ENCODE data around the gene MPDZ. TPM values are rescaled to one million over a fixed set of nuclear protein-coding genes. Genes with fewer than 3 reads are reported as not detected.

The MPDZ gene
- total RNA-seq, 1 experiment from 2014 or later, result 46.7 TPM

GRCh38 chr9:13295556-13295955 lies 16.1 kb upstream of the MPDZ start:
- Histone ChIP-seq H3K4ac (ENCODE audit: low read depth, low read length) (no peak overlapping the region), H3K23me2 (ENCODE audit: insufficient read length, low read depth, low read length, poor library complexity, severe bottlenecking) (no peaks in the 10 kb centered on the region), H2AFZ (ENCODE audit: low read length) (no peak overlapping the region), H3K4me1 (ENCODE audit: insufficient read depth, low read length) (no peaks in the 10 kb centered on the region), H3K79me1 (ENCODE audit: insufficient read depth, low read depth, low read length, poor library complexity, severe bottlenecking) (no peaks in the 10 kb centered on the region), H2BK12ac (ENCODE audit: insufficient read length, low read depth, low read length) (no peak overlapping the region), H3K56ac (ENCODE audit: insufficient read length, low read depth, low read length) (no peak overlapping the region), H3K4me2 (ENCODE audit: insufficient read depth, insufficient read length, low read length) (no peak overlapping the region), H3K18ac (ENCODE audit: insufficient read length, low read depth, low read length) (no peak overlapping the region), H4K91ac (ENCODE audit: insufficient read length, low read depth, low read length) (no peak overlapping the region), H2BK20ac (ENCODE audit: low read depth, low read length, poor library complexity, severe bottlenecking) (no peak overlapping the region), H4K8ac (replicated peaks; ENCODE audit: insufficient read length, low read depth, low read length) (no peak overlapping the region), H3K23ac (ENCODE audit: insufficient read length, low read depth, low read length) (no peak overlapping the region), H4K20me1 (ENCODE audit: control insufficient read depth, insufficient read depth, insufficient read length) (no peaks in the 10 kb centered on the region), H4K5ac (ENCODE audit: insufficient read length, low read depth, low read length) (no peak overlapping the region), H3K27ac (ENCODE audit: insufficient read length, low read depth, low read length) (no peak overlapping the region), H3T11ph (ENCODE audit: low read length) (no peak overlapping the region), H3K27me3 (ENCODE audit: insufficient read depth, low read length) (no peaks in the 10 kb centered on the region), H2BK5ac (ENCODE audit: insufficient read length, low read length) (no peak overlapping the region), H3K14ac (ENCODE audit: insufficient read depth, low read length) (no peak overlapping the region), H3K79me2 (ENCODE audit: insufficient read depth, low read length) (no peaks in the 10 kb centered on the region), H3K9me3 (ENCODE audit: control insufficient read depth, low read depth, low read length) (no peaks in the 10 kb centered on the region), H2BK15ac (ENCODE audit: low read depth, low read length) (no peak overlapping the region), H2AK5ac (ENCODE audit: insufficient read length, low read length) (no peak overlapping the region), H3K9ac (ENCODE audit: extremely low read depth, insufficient read length, low read length) (no peak overlapping the region), H2BK120ac (ENCODE audit: low read depth, low read length, poor library complexity, severe bottlenecking) (no peak overlapping the region)
- H3K27ac Mint-ChIP-seq, result no peak overlapping the region
- no peaks in the 10 kb centered on the region for H3K27me3 Mint-ChIP-seq (ENCODE audit: low read depth)
- no peak overlapping the region for H3K4me3 Mint-ChIP-seq
- peaks cover 14% of the 10 kb centered on the region in 2 experiments; a peak in 4 of 5 replicates for H3K9me3 Mint-ChIP-seq
- no peak for DNase-seq
- H3K36me3 Mint-ChIP-seq (ENCODE audit: insufficient read depth in 1 of 3, low read depth in 3 of 3), result peaks cover 4 to 9% (median 5%) of the 10 kb centered on the region in 3 experiments; a peak in 6 of 7 replicates
- WGBS (ENCODE audit: extremely low coverage, insufficient read length, low lambda C conversion rate), result no CpG with 5 or more reads among the region's 1 CpG
- TF ChIP-seq CTCF (conservative IDR thresholded peaks at IDR 0.05), result no peak
- no peaks in the 10 kb centered on the region for H3K4me1 Mint-ChIP-seq
